ENCODE results near the gene FAM161B.
"Not testable (repeated sequence)": the region's sequence is repeated elsewhere in the genome, so short reads cannot be mapped to it uniquely, and the experiment has no call there.

The FAM161B gene

GRCh38 chr14:73916324-73916723 is 33.6 kb downstream of the FAM161B start:
- H3K4me3 ChIP-seq (ENCODE audit: low read depth, low read length) = no peak overlapping the region
- TF ChIP-seq CTCF (IDR thresholded peaks at IDR 0.05; ENCODE audit: control insufficient read depth, extremely low read depth, insufficient read depth) = no peak
- DNase-seq (ENCODE audit: low read depth) = no peak

- no peak for TF ChIP-seq CTCF (IDR thresholded peaks at IDR 0.05; ENCODE audit: control insufficient read depth, extremely low read depth, insufficient read depth)
- DNase-seq (ENCODE audit: low read depth) = no peak
- H3K4me3 ChIP-seq (ENCODE audit: low read depth, low read length) = no peak overlapping the region
These were observed 36.6 kb downstream of the FAM161B start for GRCh38 chr14:73913256-73913655.

- DNase-seq (ENCODE audit: low read depth) = no peak
- H3K4me3 ChIP-seq (ENCODE audit: low read depth, low read length) = no peak overlapping the region
- TF ChIP-seq CTCF (IDR thresholded peaks at IDR 0.05; ENCODE audit: control insufficient read depth, extremely low read depth, insufficient read depth) = no peak
These were observed 40.2 kb downstream of the FAM161B start for GRCh38 chr14:73909681-73910080.

GRCh38 chr14:73903028-73903427 is 46.9 kb downstream of the FAM161B start:
- no peak for TF ChIP-seq CTCF (IDR thresholded peaks at IDR 0.05; ENCODE audit: control insufficient read depth, extremely low read depth, insufficient read depth)
- H3K4me3 ChIP-seq (ENCODE audit: low read depth, low read length) = no peak overlapping the region
- DNase-seq (ENCODE audit: low read depth) = no peak

GRCh38 chr14:73896521-73896920 is 53.4 kb downstream of the FAM161B start:
- TF ChIP-seq CTCF (IDR thresholded peaks at IDR 0.05; ENCODE audit: control insufficient read depth, extremely low read depth, insufficient read depth) = no peak
- no peak overlapping the region for H3K4me3 ChIP-seq (ENCODE audit: low read depth, low read length)
- DNase-seq (ENCODE audit: low read depth) = no peak

GRCh38 chr14:73895939-73896338 is 54.0 kb downstream of the FAM161B start:
- no peak for DNase-seq (ENCODE audit: low read depth)
- no peak for TF ChIP-seq CTCF (IDR thresholded peaks at IDR 0.05; ENCODE audit: control insufficient read depth, extremely low read depth, insufficient read depth)
- H3K4me3 ChIP-seq (ENCODE audit: low read depth, low read length) = no peak overlapping the region

GRCh38 chr14:73894180-73894687 is 55.7 kb downstream of the FAM161B start:
- DNase-seq (ENCODE audit: low read depth) = peak; percentile 80
- H3K4me3 ChIP-seq (ENCODE audit: low read depth, low read length) = not testable (repeated sequence)
